Neural cell (in vitro differentiated cells): ENCODE measurements around the gene CEP57. TPM values are rescaled to one million over a fixed set of nuclear protein-coding genes. Genes with fewer than 3 reads are reported as not detected.

ENCODE experiments used
- H2AFZ ChIP-seq: fragments of 200-600, 300-800 bp; sonication (generic), shearing (Covaris generic); 2 replicates; pipeline ENCODE4 v1.6.0; 2014; ENCODE audit warnings: low read depth, mild to moderate bottlenecking, antibody characterized with exemption, low read length, moderate library complexity
- H3F3A ChIP-seq: fragments of 200-600 bp; shearing (Covaris generic); 2 replicates; pipeline ENCODE4 v1.6.1; 2016; ENCODE audit warnings: mild to moderate bottlenecking, moderate library complexity, mixed read lengths, antibody characterized with exemption, low read length; ENCODE audit not compliant: insufficient read depth, poor library complexity, severe bottlenecking
- H3K27ac ChIP-seq: fragments of 200-600, 300-800 bp; sonication (generic), shearing (Covaris generic); 2 replicates; pipeline ENCODE4 v1.5.1; 2014; ENCODE audit warnings: mild to moderate bottlenecking, low read length, moderate library complexity
- H3K27me3 ChIP-seq: fragments of 300-800, 200-600 bp; sonication (generic), shearing (Covaris generic); 2 replicates; pipeline ENCODE4 v1.6.0; 2014; ENCODE audit warnings: mild to moderate bottlenecking, low read depth, low read length, moderate library complexity; ENCODE audit not compliant: insufficient read depth
- H3K36me3 ChIP-seq: fragments of 300-800, 200-600 bp; sonication (generic), shearing (Covaris generic); 2 replicates; pipeline ENCODE4 v1.5.1; 2014; ENCODE audit warnings: mild to moderate bottlenecking, antibody characterized with exemption, low read length, moderate library complexity; ENCODE audit not compliant: insufficient read depth
- H3K4me2 ChIP-seq: fragments of 300-800, 200-600 bp; sonication (generic), shearing (Covaris generic); 2 replicates; pipeline ENCODE4 v1.6.0; 2014; ENCODE audit warnings: mild to moderate bottlenecking, low read length
- H3K4me3 ChIP-seq: fragments of 300-800, 200-600 bp; sonication (generic), shearing (Covaris generic); 2 replicates; pipeline ENCODE4 v1.5.1; 2014; ENCODE audit warnings: mild to moderate bottlenecking, low read length, moderate library complexity
- H3K79me2 ChIP-seq: fragments of 200-600 bp; shearing (Covaris generic); replicated peaks from 2 replicates; pipeline ENCODE4 v1.6.0; 2014; ENCODE audit warnings: mild to moderate bottlenecking, low read length, moderate library complexity; ENCODE audit not compliant: insufficient read depth
- H3K9ac ChIP-seq: fragments of 300-800, 200-600 bp; sonication (generic), shearing (Covaris generic); 2 replicates; pipeline ENCODE4 v1.6.1; 2016; ENCODE audit warnings: mild to moderate bottlenecking, low read length, mixed read lengths
- H3K9me2 ChIP-seq: fragments of 200-600 bp; shearing (Covaris generic); 2 replicates; pipeline ENCODE4 v1.6.1; 2016; ENCODE audit warnings: mild to moderate bottlenecking, low read length, mixed read lengths; ENCODE audit not compliant: insufficient read depth
- H3K9me3 ChIP-seq: fragments of 200-600, 300-800 bp; sonication (generic), shearing (Covaris generic); 2 replicates; pipeline ENCODE4 v1.6.1; 2016; ENCODE audit warnings: mild to moderate bottlenecking, mixed run types, low read length, moderate library complexity, mixed read lengths
- H4K20me1 ChIP-seq: fragments of 200-600 bp; shearing (Covaris generic); 2 replicates; pipeline ENCODE4 v1.6.1; 2016; ENCODE audit warnings: mild to moderate bottlenecking, mixed run types; ENCODE audit not compliant: insufficient read depth
- CTCF ChIP-seq: fragments of 450-650 bp; IDR thresholded peaks from 2 replicates; pipeline ENCODE4 v1.5.1; 2014; ENCODE audit warnings: antibody characterized with exemption, mild to moderate bottlenecking, moderate library complexity; ENCODE audit not compliant: poor library complexity, severe bottlenecking
- EP300 ChIP-seq: fragments of 450-650 bp; conservative IDR thresholded peaks from 2 replicates; pipeline ENCODE4 v1.6.1; 2014; ENCODE audit warnings: antibody characterized with exemption, mild to moderate bottlenecking, moderate library complexity; ENCODE audit not compliant: poor library complexity, severe bottlenecking
- EZH2 ChIP-seq: fragments of 200-600, 300-800 bp; shearing (Covaris generic), sonication (generic); IDR thresholded peaks from 2 replicates; pipeline ENCODE4 v1.6.1; 2014; ENCODE audit warnings: antibody characterized with exemption, low read length, borderline replicate concordance, mild to moderate bottlenecking; ENCODE audit not compliant: insufficient read depth, poor library complexity, severe bottlenecking
- MXI1 ChIP-seq: fragments of 450-650 bp; conservative IDR thresholded peaks from 2 replicates; pipeline ENCODE4 v1.6.1; 2014; ENCODE audit warnings: antibody characterized with exemption, mild to moderate bottlenecking; ENCODE audit not compliant: poor library complexity, severe bottlenecking
- POLR2AphosphoS5 ChIP-seq: IDR thresholded peaks from 2 replicates; pipeline ENCODE4 v1.6.1; 2012
- RAD21 ChIP-seq: fragments of 450-650 bp; conservative IDR thresholded peaks from 2 replicates; pipeline ENCODE4 v1.6.1; 2014; ENCODE audit warnings: antibody characterized with exemption, mild to moderate bottlenecking, moderate library complexity
- REST ChIP-seq: IDR thresholded peaks from 2 replicates; pipeline ENCODE4 v1.6.1; 2012; ENCODE audit warnings: borderline replicate concordance
- SMC3 ChIP-seq: fragments of 450-650 bp; conservative IDR thresholded peaks from 2 replicates; pipeline ENCODE4 v1.6.1; 2014; ENCODE audit warnings: antibody characterized with exemption, mild to moderate bottlenecking, moderate library complexity; ENCODE audit not compliant: poor library complexity
- TAF1 ChIP-seq: IDR thresholded peaks from 2 replicates; pipeline ENCODE4 v1.6.1; 2012; ENCODE audit warnings: low read depth
- polyA plus RNA-seq: library from polyadenylated mRNA; depleted of rRNA; stranded (reverse); fragments of >200 nt; gene quantifications from 2 replicates; pipeline ENCODE4 v1.2.3, GENCODE V29; 2014

CEP57 gene
- polyA plus RNA-seq, 1 donor from 2014 or later, result 184 TPM

DNA sequence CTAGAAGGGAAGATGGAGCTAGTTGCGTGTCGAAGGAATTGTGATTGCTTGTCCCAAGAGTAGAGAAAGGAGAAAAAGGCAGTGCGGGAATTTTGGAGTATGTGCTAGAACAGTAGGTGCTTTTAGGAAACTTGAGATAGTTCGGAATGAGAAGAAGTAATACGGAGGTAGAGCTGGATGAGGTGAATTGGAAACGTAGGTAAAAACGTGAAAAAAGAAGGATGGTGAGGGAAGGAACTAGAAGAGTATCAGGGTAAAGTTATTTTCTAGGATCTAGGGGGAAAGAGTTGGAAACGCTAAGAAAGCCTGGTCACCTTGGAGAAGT, 1.4 kb downstream of the CEP57 start:
- Histone ChIP-seq H4K20me1 (peaks cover 4% of the 10 kb centered on the region), H2AFZ (no peak overlapping the region), H3F3A (no peaks in the 10 kb centered on the region), H3K27ac (no peak overlapping the region), H3K9ac (peak overlapping the region; percentile 98), H3K9me2 (no peaks in the 10 kb centered on the region), H3K27me3 (no peaks in the 10 kb centered on the region), H3K4me2 (peak overlapping the region; percentile 93), H3K36me3 (no peaks in the 10 kb centered on the region), H3K4me3 (peak overlapping the region; percentile 89), H3K79me2 (peaks cover 60% of the 10 kb centered on the region), H3K9me3 (no peaks in the 10 kb centered on the region)
- TF ChIP-seq CTCF (no peak), MXI1 (no peak), RAD21 (no peak), REST (no peak), EZH2 (no peak), POLR2AphosphoS5 (no peak), TAF1 (no peak), SMC3 (no peak), EP300 (no peak)

- Histone ChIP-seq H3K27me3 (no peaks in the 10 kb centered on the region), H3K27ac (no peak overlapping the region), H4K20me1 (peaks cover 4% of the 10 kb centered on the region), H3K79me2 (peaks cover 65% of the 10 kb centered on the region), H3K36me3 (no peaks in the 10 kb centered on the region), H3K9me3 (no peaks in the 10 kb centered on the region), H2AFZ (no peak overlapping the region), H3K4me2 (peak overlapping the region; percentile 14), H3F3A (no peaks in the 10 kb centered on the region), H3K4me3 (peak overlapping the region; percentile 89), H3K9ac (no peak overlapping the region), H3K9me2 (no peaks in the 10 kb centered on the region)
- TF ChIP-seq MXI1 (no peak), SMC3 (no peak), CTCF (no peak)
Measured at GRCh38 chr11:95792200-95792599, 1.9 kb downstream of the CEP57 start.
